Upper lobe of right lung (tissue), 1 donor: ENCODE results near the gene SGSH. TPM values are rescaled to one million over a fixed set of nuclear protein-coding genes. Genes with fewer than 3 reads are reported as not detected.

Source experiments
- ATAC-seq: fragments of 200-7000 bp; cut with Tn5 transposase; one replicate; pipeline ENCODE4 v1.9.1; 2020; ENCODE audit warnings: mild to moderate bottlenecking, moderate library complexity
- DNase-seq: peaks from one replicate; pipeline ENCODE4 v3.0.0-alpha.2; 2020
- H3K27ac ChIP-seq: fragments of 200-600 bp; one replicate; pipeline ENCODE4 v1.8.0; 2022
- H3K27me3 ChIP-seq: fragments of 200-600 bp; one replicate; pipeline ENCODE4 v1.8.0; 2022; ENCODE audit warnings: mild to moderate bottlenecking
- H3K36me3 ChIP-seq: fragments of 200-600 bp; one replicate; pipeline ENCODE4 v1.8.0; 2022
- H3K4me1 ChIP-seq: fragments of 200-600 bp; one replicate; pipeline ENCODE4 v1.8.0; 2022
- H3K4me3 ChIP-seq: fragments of 200-600 bp; one replicate; pipeline ENCODE4 v1.8.0; 2022; ENCODE audit warnings: mild to moderate bottlenecking
- H3K9me3 ChIP-seq: fragments of 200-600 bp; one replicate; pipeline ENCODE4 v1.8.0; 2022
- CTCF ChIP-seq: fragments of 200-600 bp; IDR thresholded peaks from one replicate; pipeline ENCODE4 v1.8.0; 2022; ENCODE audit warnings: antibody characterized with exemption
- intact Hi-C: fragments of 100-400 bp; cut with DNase I; formaldehyde crosslinking; loops from one replicate; pipeline ENCODE4 v1.11.0; 2022
- total RNA-seq: library from RNA; stranded (reverse); fragmentation: NEBNext Ultra II Directional; extraction: Animal tissue kit (Norgen Biotek cat#: 25700); gene quantifications from one replicate; pipeline ENCODE4 v1.2.1, GENCODE V29; 2021
- donor health status: DM: no; HTN: yes; CAD: no; lungs with severe emphysema.

Gene SGSH
- total RNA-seq, 1 donor from 2014 or later = 59.8 TPM

- ATAC-seq (no peak), DNase-seq (no peak)
- intact Hi-C loops = no loop called here
- Histone ChIP-seq H3K4me3 (no peak overlapping the region), H3K27ac (no peak overlapping the region), H3K9me3 (no peaks in the 10 kb centered on the region), H3K36me3 (peaks cover 56% of the 10 kb centered on the region), H3K27me3 (no peaks in the 10 kb centered on the region), H3K4me1 (peaks cover 4% of the 10 kb centered on the region)
- TF ChIP-seq CTCF = no peak
These were observed 10.4 kb downstream of the SGSH start for GRCh38 chr17:80209765-80210164.

- H3K4me3 ChIP-seq = no peak overlapping the region
- no peak overlapping the region for H3K27ac ChIP-seq
- ATAC-seq (no peak), DNase-seq (no peak)
- no peak for TF ChIP-seq CTCF
- H3K36me3 ChIP-seq = peaks cover 40% of the 10 kb centered on the region
- intact Hi-C loops = no loop called here
- no peaks in the 10 kb centered on the region for H3K27me3 ChIP-seq
- no peaks in the 10 kb centered on the region for H3K4me1 ChIP-seq
- no peaks in the 10 kb centered on the region for H3K9me3 ChIP-seq
These were observed 12.1 kb downstream of the SGSH start for GRCh38 chr17:80208050-80208449.

GRCh38 chr17:80205811-80206210 lies 14.3 kb downstream of the SGSH start:
- Histone ChIP-seq H3K36me3 (peaks cover 25% of the 10 kb centered on the region), H3K4me3 (no peak overlapping the region), H3K27me3 (no peaks in the 10 kb centered on the region), H3K4me1 (no peaks in the 10 kb centered on the region), H3K9me3 (no peaks in the 10 kb centered on the region), H3K27ac (no peak overlapping the region)
- DNase-seq (no peak), ATAC-seq (no peak)
- no peak for TF ChIP-seq CTCF
- intact Hi-C loops = no loop called here

GRCh38 chr17:80204626-80205468 lies 15.3 kb downstream of the SGSH start:
- no peak for TF ChIP-seq CTCF
- Histone ChIP-seq H3K9me3 (no peaks in the 10 kb centered on the region), H3K36me3 (peaks cover 15% of the 10 kb centered on the region), H3K27ac (no peak overlapping the region), H3K4me1 (no peaks in the 10 kb centered on the region), H3K4me3 (no peak overlapping the region), H3K27me3 (no peaks in the 10 kb centered on the region)
- intact Hi-C loops = no loop called here
- no peak for ATAC-seq
- DNase-seq = no peak

GRCh38 chr17:80203471-80203963 lies 16.6 kb downstream of the SGSH start:
- peaks cover 3% of the 10 kb centered on the region for H3K36me3 ChIP-seq
- DNase-seq (no peak), ATAC-seq (no peak)
- intact Hi-C loops = no loop called here
- no peaks in the 10 kb centered on the region for H3K4me1 ChIP-seq
- no peak overlapping the region for H3K4me3 ChIP-seq
- H3K27ac ChIP-seq = no peak overlapping the region
- H3K9me3 ChIP-seq = no peaks in the 10 kb centered on the region
- no peak for TF ChIP-seq CTCF
- no peaks in the 10 kb centered on the region for H3K27me3 ChIP-seq
